Measurements from ENCODE around the gene LRRC14B.
"Not testable (repeated sequence)": the region's sequence is repeated elsewhere in the genome, so short reads cannot be mapped to it uniquely, and the experiment has no call there.

Gene LRRC14B

GRCh38 chr5:196350-196749 lies 5.1 kb downstream of the LRRC14B start:
- Histone ChIP-seq H3K27ac (no peak overlapping the region), H3K27me3 (peaks cover 20% of the 10 kb centered on the region), H3K9me3 (no peaks in the 10 kb centered on the region), H3K4me1 (ENCODE audit: control insufficient read depth in 1 of 2, insufficient read depth in 1 of 2, low read depth in 1 of 2, low read length in 1 of 2) (no peaks in the 10 kb centered on the region), H3K4me3 (ENCODE audit: low read depth in 1 of 2, low read length in 1 of 2) (no peak overlapping the region), H3K36me3 (no peaks in the 10 kb centered on the region)
- TF ChIP-seq CTCF (IDR thresholded peaks at IDR 0.05): no peak

GRCh38 chr5:197031-197430 lies 5.7 kb downstream of the LRRC14B start:
- H3K4me3 ChIP-seq (ENCODE audit: low read depth in 1 of 2, low read length in 1 of 2): not testable (repeated sequence)

GRCh38 chr5:197892-198489 lies 6.7 kb downstream of the LRRC14B start:
- H3K4me3 ChIP-seq (ENCODE audit: low read depth in 1 of 2, low read length in 1 of 2): no peak overlapping the region
- H3K9me3 ChIP-seq: no peaks in the 10 kb centered on the region
- H3K27ac ChIP-seq: no peak overlapping the region
- peaks cover 4% of the 10 kb centered on the region for H3K27me3 ChIP-seq
- H3K4me1 ChIP-seq (ENCODE audit: control insufficient read depth in 1 of 2, insufficient read depth in 1 of 2, low read depth in 1 of 2, low read length in 1 of 2): no peaks in the 10 kb centered on the region
- no peak for TF ChIP-seq CTCF (IDR thresholded peaks at IDR 0.05)
- no peaks in the 10 kb centered on the region for H3K36me3 ChIP-seq

More at GRCh38 chr5:197031-197430, 5.7 kb downstream of the LRRC14B start:
- H3K9me3 ChIP-seq; H3K36me3 ChIP-seq; H3K4me1 ChIP-seq (ENCODE audit: control insufficient read depth in 1 of 2, insufficient read depth in 1 of 2, low read depth in 1 of 2, low read length in 1 of 2); H3K27ac ChIP-seq: not testable (repeated sequence)
- H3K27me3 ChIP-seq: peaks cover 13% of the 10 kb centered on the region

GRCh38 chr5:198516-199196 lies 7.4 kb downstream of the LRRC14B start:
- Histone ChIP-seq H3K9me3 (no peaks in the 10 kb centered on the region), H3K27ac (no peak overlapping the region), H3K36me3 (peaks cover 6% of the 10 kb centered on the region), H3K4me1 (ENCODE audit: control insufficient read depth in 1 of 2, insufficient read depth in 1 of 2, low read depth in 1 of 2, low read length in 1 of 2) (no peaks in the 10 kb centered on the region), H3K27me3 (no peaks in the 10 kb centered on the region), H3K4me3 (ENCODE audit: low read depth in 1 of 2, low read length in 1 of 2) (no peak overlapping the region)
- TF ChIP-seq CTCF (IDR thresholded peaks at IDR 0.05): no peak

DNA sequence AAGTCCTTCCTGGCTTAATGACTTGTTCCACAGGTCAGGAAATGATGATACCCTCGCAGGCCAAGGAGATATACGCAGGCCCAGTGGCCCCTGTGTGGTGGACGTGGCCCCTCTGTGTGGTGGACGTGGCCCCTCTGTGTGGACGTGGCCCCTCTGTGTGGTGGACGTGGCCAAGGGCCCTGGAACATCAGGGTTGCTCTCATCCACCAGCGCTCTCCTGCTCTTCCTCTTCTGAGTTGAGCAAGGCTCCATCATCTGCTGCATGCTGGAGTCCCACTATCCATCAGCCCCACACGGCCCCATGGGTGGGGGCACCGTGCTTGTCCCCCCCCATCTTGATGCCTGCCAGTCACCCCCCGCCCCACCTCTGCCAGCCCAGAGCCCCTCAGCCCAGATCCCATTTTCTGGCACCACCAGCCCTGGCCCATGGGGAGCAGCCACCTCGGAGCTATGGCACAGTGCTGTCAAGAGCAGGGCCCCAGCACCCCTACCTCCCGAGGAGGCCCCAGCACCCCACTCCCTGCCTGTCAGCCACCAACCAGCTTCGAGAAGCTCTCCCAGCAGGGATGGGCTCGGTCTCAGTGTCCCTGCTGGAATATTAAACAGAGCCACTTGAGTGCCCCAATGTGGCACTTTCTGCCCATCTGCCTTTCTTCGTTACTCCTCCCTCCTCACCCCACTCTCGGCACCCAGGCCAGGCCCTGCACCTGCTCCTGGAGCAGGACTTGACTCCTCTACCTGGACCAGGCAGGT lies 8.1 kb downstream of the LRRC14B start:
- no peaks in the 10 kb centered on the region for H3K27me3 ChIP-seq
- peaks cover 13% of the 10 kb centered on the region for H3K36me3 ChIP-seq
- TF ChIP-seq CTCF (IDR thresholded peaks at IDR 0.05): no peak

More for the DNA sequence above, 8.1 kb downstream of the LRRC14B start:
- Histone ChIP-seq H3K4me1 (ENCODE audit: control insufficient read depth in 1 of 2, insufficient read depth in 1 of 2, low read depth in 1 of 2, low read length in 1 of 2) (no peaks in the 10 kb centered on the region), H3K4me3 (ENCODE audit: low read depth in 1 of 2, low read length in 1 of 2) (no peak overlapping the region), H3K9me3 (no peaks in the 10 kb centered on the region), H3K27ac (no peak overlapping the region)
